Upper lobe of right lung (tissue), 1 donor: Measurements from ENCODE around the gene PALMD. TPM values are rescaled to one million over a fixed set of nuclear protein-coding genes. Genes with fewer than 3 reads are reported as not detected.
A peak's percentile ranks its signal among the peaks of the same experiment; 100 is the strongest.

Experiments used
- ATAC-seq: fragments of 200-7000 bp; cut with Tn5 transposase; one replicate; pipeline ENCODE4 v1.9.1; 2020; ENCODE audit warnings: mild to moderate bottlenecking, moderate library complexity
- DNase-seq: peaks from one replicate; pipeline ENCODE4 v3.0.0-alpha.2; 2020
- H3K27ac ChIP-seq: fragments of 200-600 bp; one replicate; pipeline ENCODE4 v1.8.0; 2022
- H3K27me3 ChIP-seq: fragments of 200-600 bp; one replicate; pipeline ENCODE4 v1.8.0; 2022; ENCODE audit warnings: mild to moderate bottlenecking
- H3K36me3 ChIP-seq: fragments of 200-600 bp; one replicate; pipeline ENCODE4 v1.8.0; 2022
- H3K4me1 ChIP-seq: fragments of 200-600 bp; one replicate; pipeline ENCODE4 v1.8.0; 2022
- H3K4me3 ChIP-seq: fragments of 200-600 bp; one replicate; pipeline ENCODE4 v1.8.0; 2022; ENCODE audit warnings: mild to moderate bottlenecking
- H3K9me3 ChIP-seq: fragments of 200-600 bp; one replicate; pipeline ENCODE4 v1.8.0; 2022
- intact Hi-C: fragments of 100-400 bp; cut with DNase I; formaldehyde crosslinking; loops from one replicate; pipeline ENCODE4 v1.11.0; 2022
- total RNA-seq: library from RNA; stranded (reverse); fragmentation: NEBNext Ultra II Directional; extraction: Animal tissue kit (Norgen Biotek cat#: 25700); gene quantifications from one replicate; pipeline ENCODE4 v1.2.1, GENCODE V29; 2021
- TF ChIP-seq, protein P1 (sequence below): fragments of 200-600 bp; IDR thresholded peaks from one replicate; pipeline ENCODE4 v1.8.0; 2022; ENCODE audit warnings: antibody characterized with exemption
- donor health status: DM: no; HTN: yes; CAD: no; lungs with severe emphysema.

Gene PALMD
- total RNA-seq, 1 donor from 2014 or later, result 21.5 TPM

DNA sequence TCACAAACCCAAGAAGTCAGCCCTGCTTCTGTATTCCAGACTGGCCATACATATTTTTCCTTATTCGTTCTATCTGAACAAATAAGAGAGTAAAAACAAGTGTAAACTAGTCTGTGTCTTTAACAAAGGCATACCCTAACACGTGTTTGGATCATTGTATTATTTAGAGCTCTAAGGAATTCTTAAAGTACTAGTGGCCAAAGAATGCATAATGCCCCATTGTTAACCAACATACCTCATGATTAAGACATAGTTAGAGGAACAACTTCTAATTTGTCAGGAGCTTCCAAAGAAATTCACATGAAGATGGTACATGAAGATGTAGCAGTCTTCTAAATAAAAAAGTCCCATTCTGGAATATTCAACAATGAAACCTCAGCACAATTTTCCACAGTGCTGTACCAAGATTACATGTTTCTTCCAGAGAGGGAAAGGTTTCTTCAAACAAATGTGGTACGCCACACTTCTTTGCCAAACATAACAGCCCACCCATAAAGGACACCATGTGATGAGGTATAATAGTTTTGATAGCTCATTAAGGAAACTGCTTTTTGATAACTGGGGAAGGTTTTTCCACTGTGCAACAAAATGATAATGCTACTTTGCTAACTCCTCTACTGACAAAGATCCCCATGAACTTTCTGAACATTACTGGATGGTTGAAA lies 5.0 kb downstream of the PALMD start:
- ATAC-seq (no peak), DNase-seq (no peak)
- TF ChIP-seq, protein P1, sequence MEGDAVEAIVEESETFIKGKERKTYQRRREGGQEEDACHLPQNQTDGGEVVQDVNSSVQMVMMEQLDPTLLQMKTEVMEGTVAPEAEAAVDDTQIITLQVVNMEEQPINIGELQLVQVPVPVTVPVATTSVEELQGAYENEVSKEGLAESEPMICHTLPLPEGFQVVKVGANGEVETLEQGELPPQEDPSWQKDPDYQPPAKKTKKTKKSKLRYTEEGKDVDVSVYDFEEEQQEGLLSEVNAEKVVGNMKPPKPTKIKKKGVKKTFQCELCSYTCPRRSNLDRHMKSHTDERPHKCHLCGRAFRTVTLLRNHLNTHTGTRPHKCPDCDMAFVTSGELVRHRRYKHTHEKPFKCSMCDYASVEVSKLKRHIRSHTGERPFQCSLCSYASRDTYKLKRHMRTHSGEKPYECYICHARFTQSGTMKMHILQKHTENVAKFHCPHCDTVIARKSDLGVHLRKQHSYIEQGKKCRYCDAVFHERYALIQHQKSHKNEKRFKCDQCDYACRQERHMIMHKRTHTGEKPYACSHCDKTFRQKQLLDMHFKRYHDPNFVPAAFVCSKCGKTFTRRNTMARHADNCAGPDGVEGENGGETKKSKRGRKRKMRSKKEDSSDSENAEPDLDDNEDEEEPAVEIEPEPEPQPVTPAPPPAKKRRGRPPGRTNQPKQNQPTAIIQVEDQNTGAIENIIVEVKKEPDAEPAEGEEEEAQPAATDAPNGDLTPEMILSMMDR, result no peak
- intact Hi-C loops, result no loop called here
- Histone ChIP-seq H3K4me1 (no peaks in the 10 kb centered on the region), H3K9me3 (no peaks in the 10 kb centered on the region), H3K36me3 (no peaks in the 10 kb centered on the region), H3K27ac (peak overlapping the region; percentile 34), H3K4me3 (no peak overlapping the region), H3K27me3 (no peaks in the 10 kb centered on the region)

DNA sequence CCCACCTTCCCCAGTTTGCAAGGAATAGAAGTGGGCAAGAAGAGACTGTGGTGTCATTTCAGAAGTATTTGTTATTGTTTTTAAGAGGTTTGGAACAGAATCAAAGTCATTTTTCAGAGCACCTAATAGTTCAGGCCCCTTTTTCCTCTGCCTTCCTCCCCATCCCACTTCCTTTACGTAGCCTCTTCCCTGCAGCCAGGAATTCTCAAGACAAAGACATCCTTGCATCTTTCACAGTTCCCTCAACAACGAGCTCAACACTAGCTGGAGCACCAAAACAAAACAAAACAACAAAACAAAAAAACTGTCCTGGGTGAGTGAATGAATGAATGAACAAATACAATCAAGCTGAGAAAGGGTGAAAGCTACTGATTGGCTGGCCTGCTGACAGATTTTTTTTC lies 7.0 kb downstream of the PALMD start:
- ATAC-seq (no peak), DNase-seq (no peak)
- TF ChIP-seq, protein P1, result no peak
- Histone ChIP-seq H3K4me3 (no peak overlapping the region), H3K4me1 (no peaks in the 10 kb centered on the region), H3K36me3 (no peaks in the 10 kb centered on the region), H3K27ac (peak overlapping the region; percentile 2), H3K9me3 (no peaks in the 10 kb centered on the region), H3K27me3 (no peaks in the 10 kb centered on the region)
- intact Hi-C loops, result no loop called here

DNA sequence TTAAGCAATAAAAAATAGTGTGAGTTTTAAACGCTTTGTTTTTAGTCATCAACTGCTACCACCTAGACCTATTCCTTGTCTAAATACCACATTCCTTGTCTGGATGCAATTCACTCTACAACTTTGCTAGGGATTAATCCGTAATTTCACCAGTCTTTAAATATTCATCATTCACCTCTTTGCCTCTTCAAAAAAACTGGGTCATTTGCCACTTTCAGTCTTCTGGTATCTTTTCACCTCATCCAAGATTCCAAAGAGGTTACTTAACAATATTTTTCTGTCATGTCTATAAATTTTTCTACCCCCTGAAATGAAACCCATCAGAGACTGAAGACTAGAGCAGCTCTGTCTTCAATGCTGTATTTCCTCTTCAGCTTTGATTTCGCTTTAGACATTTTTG lies 9.5 kb downstream of the PALMD start:
- no peaks in the 10 kb centered on the region for H3K9me3 ChIP-seq
- H3K4me3 ChIP-seq, result no peak overlapping the region
- no peaks in the 10 kb centered on the region for H3K4me1 ChIP-seq
- ATAC-seq (no peak), DNase-seq (no peak)
- no peak overlapping the region for H3K27ac ChIP-seq
- no peaks in the 10 kb centered on the region for H3K27me3 ChIP-seq
- TF ChIP-seq, protein P1, result no peak
- intact Hi-C loops, result no loop called here
- H3K36me3 ChIP-seq, result no peaks in the 10 kb centered on the region

DNA sequence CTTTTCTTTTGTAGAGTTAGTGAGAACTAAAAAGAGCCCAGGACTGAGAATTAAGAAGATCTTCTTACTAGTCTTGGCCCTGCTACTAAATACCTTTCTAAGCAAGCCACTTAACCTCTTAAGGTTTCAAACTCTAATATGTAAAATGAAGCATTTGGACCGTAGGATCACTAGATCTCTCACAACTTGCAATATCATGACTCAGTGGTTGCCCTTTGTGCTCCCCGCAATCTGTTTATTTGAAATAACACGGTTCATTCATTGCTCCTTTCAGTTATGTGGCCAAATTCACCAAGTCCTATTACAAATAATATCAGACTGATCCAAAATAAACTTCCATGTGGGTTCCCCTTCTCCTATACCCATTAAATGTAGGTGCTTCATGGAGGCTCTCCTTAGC lies 10.8 kb downstream of the PALMD start:
- no peaks in the 10 kb centered on the region for H3K9me3 ChIP-seq
- no peak overlapping the region for H3K4me3 ChIP-seq
- H3K27ac ChIP-seq, result no peak overlapping the region
- ATAC-seq (no peak), DNase-seq (no peak)
- H3K27me3 ChIP-seq, result no peaks in the 10 kb centered on the region
- H3K36me3 ChIP-seq, result no peaks in the 10 kb centered on the region
- no peaks in the 10 kb centered on the region for H3K4me1 ChIP-seq
- TF ChIP-seq, protein P1, result no peak
- intact Hi-C loops, result no loop called here

DNA sequence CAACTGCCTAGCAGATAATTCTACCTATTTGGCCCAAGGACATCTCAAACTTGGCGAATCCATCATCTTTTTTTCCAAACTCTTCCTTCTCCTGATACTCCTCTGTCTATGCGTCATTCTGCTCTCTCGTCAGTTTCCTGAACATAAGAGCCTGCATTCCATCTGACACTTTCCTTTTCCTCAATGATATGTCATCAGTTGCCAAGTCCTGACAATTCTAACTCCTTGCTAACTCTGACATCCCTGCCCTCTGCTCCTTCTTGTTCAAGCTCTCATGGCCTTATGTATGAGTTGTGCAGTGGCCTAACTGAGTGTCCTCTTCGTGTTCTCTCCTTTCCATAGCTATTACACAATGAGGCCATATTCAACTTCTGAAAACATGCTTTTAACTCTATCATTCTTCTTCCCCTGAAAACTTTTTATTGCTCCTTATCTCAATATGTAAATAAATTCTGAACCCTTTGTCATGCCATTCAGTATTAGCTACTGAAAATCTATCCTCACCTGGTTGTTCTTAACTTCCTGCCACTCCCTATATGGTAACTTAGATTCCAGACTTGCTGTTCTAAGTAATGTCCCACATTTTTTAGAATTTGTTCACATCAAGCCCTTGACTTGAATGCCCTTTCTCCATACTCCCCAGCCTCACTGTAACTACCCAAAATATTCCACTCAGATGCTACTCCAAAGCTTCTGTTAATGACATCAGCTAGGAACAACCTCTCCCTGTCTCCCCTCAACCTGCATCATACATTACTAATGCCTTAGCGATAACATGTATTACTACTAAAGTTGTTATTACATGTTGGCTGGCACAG lies 11.5 kb downstream of the PALMD start:
- intact Hi-C loops, result no loop called here
- DNase-seq, result no peak
- Histone ChIP-seq H3K36me3 (no peaks in the 10 kb centered on the region), H3K9me3 (no peaks in the 10 kb centered on the region), H3K4me1 (no peaks in the 10 kb centered on the region), H3K4me3 (no peak overlapping the region), H3K27ac (no peak overlapping the region), H3K27me3 (no peaks in the 10 kb centered on the region)
- TF ChIP-seq, protein P1, result no peak
- ATAC-seq, result peak; percentile 45
